ENCODE results near the gene CHAT.

The CHAT gene

DNA sequence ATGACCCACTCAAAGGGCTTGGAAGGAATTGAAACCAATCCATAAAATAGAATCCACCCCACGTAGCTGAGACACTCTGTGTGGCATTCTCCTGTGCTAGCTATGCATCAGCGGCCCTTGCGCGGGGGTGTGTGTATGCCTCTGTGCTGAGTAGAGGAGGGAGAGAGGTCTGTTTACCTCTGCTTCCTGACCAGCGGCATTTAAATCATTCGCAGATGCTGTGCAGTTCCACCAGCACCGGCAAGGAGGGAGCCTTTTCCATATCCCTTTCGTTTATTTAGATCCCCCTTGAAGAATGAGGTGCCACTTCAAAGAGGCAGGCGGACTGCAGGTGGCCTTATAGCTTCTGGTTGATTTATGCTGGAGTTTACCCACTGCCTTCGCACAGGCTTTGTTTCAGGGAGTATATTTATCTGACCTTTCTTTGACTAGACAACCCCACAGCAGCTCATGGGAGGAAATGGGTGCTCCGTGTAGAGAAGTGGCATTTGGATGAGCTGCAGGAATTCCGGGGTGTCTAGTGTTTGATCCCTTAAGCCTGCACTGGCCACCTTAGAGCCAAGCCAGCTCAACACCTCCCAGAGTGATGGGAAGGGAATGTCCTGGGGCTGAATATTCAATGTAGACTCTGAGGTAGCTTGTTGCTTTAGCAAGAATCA, 77.0 kb downstream of the CHAT start:
- H3K9me3 ChIP-seq (ENCODE audit: control insufficient read depth, insufficient read depth, low read length) = no peaks in the 10 kb centered on the region
- TF ChIP-seq EZH2phosphoT487 (IDR thresholded peaks at IDR 0.05; ENCODE audit: borderline replicate concordance, low read length) = no peak
- TF ChIP-seq, protein P1, sequence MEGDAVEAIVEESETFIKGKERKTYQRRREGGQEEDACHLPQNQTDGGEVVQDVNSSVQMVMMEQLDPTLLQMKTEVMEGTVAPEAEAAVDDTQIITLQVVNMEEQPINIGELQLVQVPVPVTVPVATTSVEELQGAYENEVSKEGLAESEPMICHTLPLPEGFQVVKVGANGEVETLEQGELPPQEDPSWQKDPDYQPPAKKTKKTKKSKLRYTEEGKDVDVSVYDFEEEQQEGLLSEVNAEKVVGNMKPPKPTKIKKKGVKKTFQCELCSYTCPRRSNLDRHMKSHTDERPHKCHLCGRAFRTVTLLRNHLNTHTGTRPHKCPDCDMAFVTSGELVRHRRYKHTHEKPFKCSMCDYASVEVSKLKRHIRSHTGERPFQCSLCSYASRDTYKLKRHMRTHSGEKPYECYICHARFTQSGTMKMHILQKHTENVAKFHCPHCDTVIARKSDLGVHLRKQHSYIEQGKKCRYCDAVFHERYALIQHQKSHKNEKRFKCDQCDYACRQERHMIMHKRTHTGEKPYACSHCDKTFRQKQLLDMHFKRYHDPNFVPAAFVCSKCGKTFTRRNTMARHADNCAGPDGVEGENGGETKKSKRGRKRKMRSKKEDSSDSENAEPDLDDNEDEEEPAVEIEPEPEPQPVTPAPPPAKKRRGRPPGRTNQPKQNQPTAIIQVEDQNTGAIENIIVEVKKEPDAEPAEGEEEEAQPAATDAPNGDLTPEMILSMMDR (IDR thresholded peaks at IDR 0.05; ENCODE audit: low read depth, low read length, poor library complexity, severe bottlenecking) = no peak
- no peaks in the 10 kb centered on the region for H3F3A ChIP-seq (ENCODE audit: control insufficient read depth, insufficient read depth)
- H3K4me1 ChIP-seq (ENCODE audit: control insufficient read depth, low read length) = no peaks in the 10 kb centered on the region
- no peak overlapping the region for H3K27ac ChIP-seq (ENCODE audit: low read depth, low read length)
- H3K9me2 ChIP-seq (replicated peaks; ENCODE audit: control insufficient read depth, low read length) = no peaks in the 10 kb centered on the region
- H3K4me3 ChIP-seq (ENCODE audit: low read length) = no peak overlapping the region
- no peaks in the 10 kb centered on the region for H4K20me1 ChIP-seq (ENCODE audit: control insufficient read depth, insufficient read depth, low read depth, low read length)
- no peaks in the 10 kb centered on the region for H3K36me3 ChIP-seq (ENCODE audit: control insufficient read depth, low read length)
- no peaks in the 10 kb centered on the region for H3K79me2 ChIP-seq (ENCODE audit: control insufficient read depth, low read length)
- peaks cover 32% of the 10 kb centered on the region for H3K27me3 ChIP-seq (ENCODE audit: control insufficient read depth, low read length)
- no peak overlapping the region for H3K4me2 ChIP-seq (ENCODE audit: low read length)

DNA sequence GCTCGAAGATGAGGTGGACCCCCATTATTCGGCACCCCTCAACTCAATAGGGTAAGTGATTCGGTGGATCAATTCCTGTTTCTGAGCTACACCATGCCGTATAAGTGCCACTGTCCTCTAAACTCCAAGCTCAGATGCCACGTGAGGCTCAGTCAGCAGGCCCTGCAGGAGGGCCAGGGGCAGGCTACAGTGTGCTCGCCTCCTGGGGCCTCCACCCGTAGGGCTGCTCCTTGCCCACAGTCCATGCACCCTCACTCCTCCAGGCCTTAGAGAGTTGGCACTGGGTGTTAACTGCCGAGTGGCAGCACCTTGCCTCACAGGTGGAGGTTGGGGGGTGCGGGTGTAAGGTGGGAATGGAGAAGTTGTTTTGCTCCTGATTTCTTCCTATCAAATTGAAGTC, 77.8 kb downstream of the CHAT start:
- Histone ChIP-seq H3K4me3 (ENCODE audit: low read length) (no peak overlapping the region), H3K9me2 (replicated peaks; ENCODE audit: control insufficient read depth, low read length) (no peaks in the 10 kb centered on the region), H3K9me3 (ENCODE audit: control insufficient read depth, insufficient read depth, low read length) (no peaks in the 10 kb centered on the region), H3K79me2 (ENCODE audit: control insufficient read depth, low read length) (no peaks in the 10 kb centered on the region), H3K27me3 (ENCODE audit: control insufficient read depth, low read length) (peaks cover 32% of the 10 kb centered on the region), H3K4me1 (ENCODE audit: control insufficient read depth, low read length) (no peaks in the 10 kb centered on the region), H3F3A (ENCODE audit: control insufficient read depth, insufficient read depth) (no peaks in the 10 kb centered on the region), H3K27ac (ENCODE audit: low read depth, low read length) (no peak overlapping the region), H3K36me3 (ENCODE audit: control insufficient read depth, low read length) (no peaks in the 10 kb centered on the region), H3K4me2 (ENCODE audit: low read length) (no peak overlapping the region), H4K20me1 (ENCODE audit: control insufficient read depth, insufficient read depth, low read depth, low read length) (no peaks in the 10 kb centered on the region)
- TF ChIP-seq, protein P1 (IDR thresholded peaks at IDR 0.05; ENCODE audit: low read depth, low read length, poor library complexity, severe bottlenecking) = no peak
- TF ChIP-seq EZH2phosphoT487 (IDR thresholded peaks at IDR 0.05; ENCODE audit: borderline replicate concordance, low read length) = no peak

DNA sequence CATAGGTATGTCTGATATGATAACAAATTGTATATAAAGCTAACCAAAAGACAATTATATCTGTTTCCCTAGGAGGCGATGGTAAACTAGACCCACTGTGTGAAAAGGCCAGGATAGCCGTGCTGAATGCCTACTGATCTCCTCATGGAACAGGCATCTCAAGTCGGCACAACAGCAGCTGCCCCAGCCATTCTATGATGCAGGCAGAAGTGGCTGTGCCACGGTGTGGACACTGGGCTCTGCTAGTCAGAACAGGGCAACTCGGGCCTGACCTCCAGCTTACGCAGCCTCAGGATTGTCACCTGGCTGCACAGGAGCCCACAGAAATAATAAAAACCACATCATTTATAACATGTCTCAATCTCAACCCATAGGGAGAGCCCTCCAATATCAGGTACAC, 80.6 kb downstream of the CHAT start:
- Histone ChIP-seq H3K4me2 (ENCODE audit: low read length) (no peak overlapping the region), H3K36me3 (ENCODE audit: control insufficient read depth, low read length) (no peaks in the 10 kb centered on the region), H3K9me3 (ENCODE audit: control insufficient read depth, insufficient read depth, low read length) (no peaks in the 10 kb centered on the region), H3K27ac (ENCODE audit: low read depth, low read length) (no peak overlapping the region), H3K4me1 (ENCODE audit: control insufficient read depth, low read length) (no peaks in the 10 kb centered on the region), H3F3A (ENCODE audit: control insufficient read depth, insufficient read depth) (no peaks in the 10 kb centered on the region), H3K27me3 (ENCODE audit: control insufficient read depth, low read length) (peaks cover 23% of the 10 kb centered on the region), H3K9me2 (replicated peaks; ENCODE audit: control insufficient read depth, low read length) (no peaks in the 10 kb centered on the region), H3K4me3 (ENCODE audit: low read length) (no peak overlapping the region), H3K79me2 (ENCODE audit: control insufficient read depth, low read length) (no peaks in the 10 kb centered on the region), H4K20me1 (ENCODE audit: control insufficient read depth, insufficient read depth, low read depth, low read length) (no peaks in the 10 kb centered on the region)
- TF ChIP-seq EZH2phosphoT487 (IDR thresholded peaks at IDR 0.05; ENCODE audit: borderline replicate concordance, low read length) = no peak
- TF ChIP-seq, protein P1 (IDR thresholded peaks at IDR 0.05; ENCODE audit: low read depth, low read length, poor library complexity, severe bottlenecking) = no peak
